Bronchial epithelial cell (primary cell): Measurements from ENCODE around the gene ULBP3. TPM values are rescaled to one million over a fixed set of nuclear protein-coding genes. Genes with fewer than 3 reads are reported as not detected.
"Not testable (repeated sequence)": the region's sequence is repeated elsewhere in the genome, so short reads cannot be mapped to it uniquely, and the experiment has no call there.

Experiments
- DNase-seq: peaks from one replicate; pipeline ENCODE4 v3.0.0-alpha.2; 2010; ENCODE audit warnings: low read depth
- FAIRE-seq: peaks from 2 replicates; lab custom pipeline; 2011; peaks lifted over from hg19 to GRCh38; lab: Jason Lieb, UNC
- H3K27me3 ChIP-seq: 2 replicates; pipeline ENCODE4 v1.5.1; 2011; ENCODE audit warnings: low read length; ENCODE audit not compliant: control insufficient read depth, insufficient read depth
- H3K36me3 ChIP-seq: 2 replicates; pipeline ENCODE4 v1.5.1; 2011; ENCODE audit warnings: low read length; ENCODE audit not compliant: control insufficient read depth, insufficient read depth
- H3K4me3 ChIP-seq: 2 replicates; pipeline ENCODE4 v1.5.1; 2011; ENCODE audit warnings: mild to moderate bottlenecking, low read depth, low read length, control low read depth
- total RNA-seq: library from RNA; depleted of rRNA; stranded (reverse); fragments of >200 nt; gene quantifications from 2 replicates; pipeline ENCODE4 v1.2.1, GENCODE V29; 2014
- TF ChIP-seq, protein P1 (sequence below): IDR thresholded peaks from 2 replicates; pipeline ENCODE4 v1.5.1; 2011; ENCODE audit warnings: mild to moderate bottlenecking, moderate library complexity, low read length, control low read depth, inconsistent platforms; ENCODE audit not compliant: insufficient read depth, severe bottlenecking

The ULBP3 gene
- total RNA-seq, 1 donor from 2014 or later: 11.1 TPM

DNA sequence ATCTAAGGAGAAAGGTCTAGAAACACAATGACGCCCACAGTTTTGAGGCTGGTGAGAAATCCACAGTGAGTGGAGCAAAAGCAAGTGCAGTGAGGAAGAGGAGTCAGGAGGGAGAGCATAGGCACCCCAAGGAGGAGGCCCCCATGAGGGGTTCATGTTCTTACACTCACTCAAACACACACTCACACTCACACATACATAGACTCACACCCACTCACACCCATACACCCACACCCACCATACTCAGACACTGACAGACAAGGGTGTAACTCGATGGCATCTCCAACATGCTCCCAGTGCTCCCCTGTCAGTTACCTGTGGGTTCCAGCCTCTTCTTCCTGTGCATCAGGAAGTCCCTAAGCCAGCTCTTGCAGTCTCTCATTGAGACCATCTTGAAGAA, 3.8 kb downstream of the ULBP3 start:
- Histone ChIP-seq H3K4me3 (no peak overlapping the region), H3K36me3 (no peaks in the 10 kb centered on the region), H3K27me3 (no peaks in the 10 kb centered on the region)
- FAIRE-seq (no peak), DNase-seq (no peak)
- TF ChIP-seq, protein P1, sequence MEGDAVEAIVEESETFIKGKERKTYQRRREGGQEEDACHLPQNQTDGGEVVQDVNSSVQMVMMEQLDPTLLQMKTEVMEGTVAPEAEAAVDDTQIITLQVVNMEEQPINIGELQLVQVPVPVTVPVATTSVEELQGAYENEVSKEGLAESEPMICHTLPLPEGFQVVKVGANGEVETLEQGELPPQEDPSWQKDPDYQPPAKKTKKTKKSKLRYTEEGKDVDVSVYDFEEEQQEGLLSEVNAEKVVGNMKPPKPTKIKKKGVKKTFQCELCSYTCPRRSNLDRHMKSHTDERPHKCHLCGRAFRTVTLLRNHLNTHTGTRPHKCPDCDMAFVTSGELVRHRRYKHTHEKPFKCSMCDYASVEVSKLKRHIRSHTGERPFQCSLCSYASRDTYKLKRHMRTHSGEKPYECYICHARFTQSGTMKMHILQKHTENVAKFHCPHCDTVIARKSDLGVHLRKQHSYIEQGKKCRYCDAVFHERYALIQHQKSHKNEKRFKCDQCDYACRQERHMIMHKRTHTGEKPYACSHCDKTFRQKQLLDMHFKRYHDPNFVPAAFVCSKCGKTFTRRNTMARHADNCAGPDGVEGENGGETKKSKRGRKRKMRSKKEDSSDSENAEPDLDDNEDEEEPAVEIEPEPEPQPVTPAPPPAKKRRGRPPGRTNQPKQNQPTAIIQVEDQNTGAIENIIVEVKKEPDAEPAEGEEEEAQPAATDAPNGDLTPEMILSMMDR: no peak

DNA sequence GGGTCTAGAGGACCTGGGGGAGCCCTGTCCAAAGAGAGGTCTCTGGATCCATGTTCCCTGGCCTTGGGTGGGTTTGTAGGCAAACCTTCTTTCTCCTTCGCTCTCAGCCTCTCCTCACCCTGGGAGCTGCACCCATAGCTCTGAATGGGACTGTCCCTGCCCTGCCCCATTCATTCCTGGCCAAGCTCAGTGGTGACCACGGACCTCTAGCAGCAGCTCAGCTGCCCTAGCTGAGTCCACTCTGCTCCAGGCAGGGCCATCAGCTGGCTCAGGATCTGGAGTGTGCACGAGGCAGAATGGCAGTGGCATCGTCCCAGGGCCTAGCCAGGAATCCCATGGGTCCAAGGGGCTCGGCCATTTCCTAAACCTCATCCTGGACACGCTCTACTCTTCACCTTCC, 5.3 kb downstream of the ULBP3 start:
- TF ChIP-seq, protein P1: no peak
- Histone ChIP-seq H3K27me3 (no peaks in the 10 kb centered on the region), H3K4me3 (no peak overlapping the region), H3K36me3 (no peaks in the 10 kb centered on the region)
- DNase-seq: no peak
- no peak for FAIRE-seq

DNA sequence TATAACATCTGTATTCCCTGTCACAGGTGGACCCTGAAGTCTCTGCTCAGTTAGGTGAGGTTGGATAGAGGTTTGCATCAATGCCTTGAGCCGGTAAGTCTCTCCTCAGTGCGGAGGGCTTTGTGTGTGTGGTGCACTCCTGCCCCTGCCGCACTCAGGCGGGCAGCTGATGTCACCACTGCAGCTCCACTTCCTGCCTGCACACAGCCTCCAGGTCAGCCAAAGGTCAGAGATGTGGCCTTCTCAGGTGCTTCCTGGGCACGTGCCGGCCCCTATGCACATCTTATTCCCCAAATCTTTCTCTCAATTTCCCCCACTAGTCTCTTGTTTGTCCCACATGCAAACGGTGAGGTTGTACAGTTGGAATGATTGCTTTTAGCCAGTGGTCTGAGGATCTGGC, 8.9 kb downstream of the ULBP3 start:
- not testable (repeated sequence) for FAIRE-seq, H3K36me3 ChIP-seq, H3K27me3 ChIP-seq, H3K4me3 ChIP-seq, DNase-seq

DNA sequence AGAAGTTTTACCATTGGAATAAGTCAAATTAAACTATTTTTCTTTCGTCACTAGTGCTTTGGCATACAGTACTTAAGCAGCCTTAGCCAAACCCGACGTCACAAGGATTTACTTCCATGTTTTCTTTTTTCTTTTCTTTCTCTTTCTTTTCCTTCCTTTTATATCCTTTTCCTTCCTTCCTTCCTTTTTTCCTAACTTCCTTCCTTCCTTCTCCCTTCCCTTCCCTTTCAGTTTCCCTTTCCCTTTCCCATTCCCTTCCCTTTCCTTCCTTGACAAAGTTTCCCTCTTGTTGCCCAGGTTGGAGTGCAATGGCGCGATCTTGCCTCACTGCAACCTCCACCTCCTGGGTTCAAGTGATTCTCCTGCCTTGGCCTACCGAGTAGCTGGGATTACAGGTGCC, 9.9 kb downstream of the ULBP3 start:
- peaks cover 1% of the 10 kb centered on the region for H3K27me3 ChIP-seq
- no peak overlapping the region for H3K4me3 ChIP-seq
- FAIRE-seq (no peak), DNase-seq (no peak)
- TF ChIP-seq, protein P1: no peak
- no peaks in the 10 kb centered on the region for H3K36me3 ChIP-seq

DNA sequence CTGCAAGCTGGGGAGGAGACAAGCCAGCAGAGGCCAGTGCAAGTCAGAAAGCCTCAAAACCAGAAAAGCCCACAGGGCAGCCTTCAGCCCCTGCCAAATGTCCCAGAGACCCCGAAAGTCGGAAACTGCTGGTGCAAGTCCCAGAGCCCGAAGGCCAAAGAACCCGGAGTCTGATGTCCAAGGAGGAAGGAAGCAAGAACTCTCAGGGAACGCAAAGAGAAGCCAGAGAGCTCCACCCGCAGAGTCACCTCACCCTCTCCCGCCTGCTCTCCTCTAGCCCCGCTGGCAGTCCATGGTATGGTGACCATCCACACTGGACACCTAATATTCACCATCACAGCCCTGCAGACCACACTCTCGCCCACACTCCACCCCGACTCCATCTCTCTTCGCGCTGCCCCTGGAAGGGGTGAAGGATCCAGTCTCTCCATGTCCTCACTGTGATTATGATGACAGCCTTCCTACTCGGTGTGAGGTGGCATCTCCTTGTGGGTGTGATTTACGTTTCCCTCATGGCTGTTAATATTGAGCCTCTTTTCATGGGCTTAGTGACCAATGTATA, 10.6 kb downstream of the ULBP3 start:
- no peaks in the 10 kb centered on the region for H3K36me3 ChIP-seq
- H3K4me3 ChIP-seq: no peak overlapping the region
- DNase-seq (no peak), FAIRE-seq (no peak)
- H3K27me3 ChIP-seq: peaks cover 1% of the 10 kb centered on the region
- TF ChIP-seq, protein P1: no peak

DNA sequence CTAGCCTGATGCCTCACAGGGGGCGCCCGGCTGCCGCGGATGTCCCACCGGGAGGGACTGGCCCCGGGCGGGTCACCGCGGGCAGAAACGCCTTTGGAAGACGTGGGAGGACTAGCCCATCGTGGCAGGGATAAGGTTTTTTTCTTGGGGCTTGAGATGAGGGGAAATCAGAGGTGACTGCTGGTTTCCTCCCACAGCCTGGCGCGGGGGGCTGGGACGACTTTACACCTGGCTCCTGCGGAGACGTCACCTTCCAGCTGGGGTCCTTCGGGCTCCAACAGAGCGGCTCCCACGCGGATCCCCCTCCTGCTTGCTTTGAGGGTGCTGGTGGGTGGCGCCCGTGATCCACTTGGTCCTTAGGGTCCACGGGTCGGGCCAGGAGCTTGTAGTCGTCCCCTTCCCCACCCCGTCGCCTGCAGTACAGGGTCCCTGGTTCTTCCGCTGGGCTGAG, 11.4 kb downstream of the ULBP3 start:
- Histone ChIP-seq H3K36me3 (no peaks in the 10 kb centered on the region), H3K4me3 (no peak overlapping the region), H3K27me3 (peaks cover 1% of the 10 kb centered on the region)
- DNase-seq: no peak
- no peak for FAIRE-seq
- TF ChIP-seq, protein P1: no peak
